H1 (cell line): Measurements from ENCODE around the gene PRLHR. TPM values are rescaled to one million over a fixed set of nuclear protein-coding genes. Genes with fewer than 3 reads are reported as not detected.

Source experiments
- CTCF ChIA-PET: fragments of 300-600 bp; sonication (Branson Sonifier 250); formaldehyde crosslinking; loops from one replicate; lab custom pipeline; 2021; ENCODE audit not compliant: partially characterized antibody; lab: Charles Lee
- POLR2A ChIA-PET: fragments of 300-600 bp; sonication (Branson Sonifier 250); formaldehyde crosslinking; loops from one replicate; lab custom pipeline; 2021; ENCODE audit warnings: inconsistent platforms; ENCODE audit not compliant: partially characterized antibody; lab: Charles Lee
- DNase-seq, 2 experiments: peaks; one replicate each; pipeline versions ENCODE4 v3.0.0 to v3.0.0-alpha.2; 2010 to 2022; ENCODE audit warnings: low spot score in 2 of 2, low read depth in 1 of 2, mixed read lengths in 1 of 2
- FAIRE-seq: peaks from 2 replicates; lab custom pipeline; 2011; peaks lifted over from hg19 to GRCh38; lab: Jason Lieb, UNC
- H2AFZ ChIP-seq: 2 replicates; pipeline ENCODE4 v1.8.1; 2012; ENCODE audit warnings: low read length, inconsistent platforms
- H2AK5ac ChIP-seq: 2 replicates; pipeline ENCODE4 v1.6.1; 2013; ENCODE audit warnings: low read depth, low read length
- H2BK120ac ChIP-seq: replicated peaks from 2 replicates; pipeline ENCODE3; 2013; ENCODE audit warnings: low read depth, low read length, inconsistent platforms
- H2BK12ac ChIP-seq: 2 replicates; pipeline ENCODE4 v1.6.1; 2013; ENCODE audit warnings: low read depth, low read length
- H2BK15ac ChIP-seq: 2 replicates; pipeline ENCODE4 v1.6.1; 2013; ENCODE audit warnings: low read length
- H2BK20ac ChIP-seq: 2 replicates; pipeline ENCODE4 v1.6.1; 2013; ENCODE audit warnings: low read length
- H2BK5ac ChIP-seq: 2 replicates; pipeline ENCODE4 v1.6.1; 2013; ENCODE audit warnings: low read depth, low read length
- H3K14ac ChIP-seq: 2 replicates; pipeline ENCODE4 v1.6.1; 2013; ENCODE audit warnings: inconsistent platforms; ENCODE audit not compliant: insufficient read length
- H3K18ac ChIP-seq: 2 replicates; pipeline ENCODE4 v1.6.1; 2013; ENCODE audit warnings: low read length; ENCODE audit errors: extremely low read depth
- H3K23ac ChIP-seq: 2 replicates; pipeline ENCODE4 v1.6.1; 2013; ENCODE audit warnings: inconsistent platforms; ENCODE audit not compliant: insufficient read length
- H3K23me2 ChIP-seq: 2 replicates; pipeline ENCODE4 v1.6.1; 2013; ENCODE audit warnings: low read depth, low read length
- H3K27ac ChIP-seq: 2 replicates; pipeline ENCODE4 v1.6.1; 2011; ENCODE audit warnings: low read depth, low read length, inconsistent platforms
- H3K27me3 ChIP-seq, 4 experiments: replicated peaks in 1 of 4; 1 replicate in 1 of 4; 2 replicates in 3 of 4; pipeline versions ENCODE4 v1.6.1 to v1.8.1; 2011 to 2013; ENCODE audit warnings: low read length in 3 of 4, mild to moderate bottlenecking in 3 of 4, inconsistent platforms in 2 of 4, mixed read lengths in 2 of 4, moderate library complexity in 1 of 4; ENCODE audit not compliant: control insufficient read depth in 3 of 4, insufficient read depth in 3 of 4; ENCODE audit errors: extremely low read depth in 1 of 4
- H3K36me3 ChIP-seq, 4 experiments: 2 replicates each; pipeline versions ENCODE4 v1.6.1 to v1.8.1; 2011 to 2013; ENCODE audit warnings: mild to moderate bottlenecking in 4 of 4, low read length in 3 of 4, moderate library complexity in 2 of 4, control low read depth in 1 of 4, inconsistent platforms in 1 of 4; ENCODE audit not compliant: insufficient read depth in 4 of 4, control insufficient read depth in 2 of 4
- H3K4ac ChIP-seq: replicated peaks from 2 replicates; pipeline ENCODE3; 2013; ENCODE audit warnings: low read length, low read depth, mixed read lengths, inconsistent platforms; ENCODE audit not compliant: insufficient read length
- H3K4me1 ChIP-seq, 4 experiments: replicated peaks in 1 of 4; 1 replicate in 1 of 4; 2 replicates in 3 of 4; pipeline versions ENCODE4 v1.6.1 to v1.8.1; 2011 to 2013; ENCODE audit warnings: low read length in 3 of 4, inconsistent platforms in 2 of 4, mixed read lengths in 1 of 4; ENCODE audit not compliant: insufficient read depth in 4 of 4, control insufficient read depth in 3 of 4
- H3K4me2 ChIP-seq, 2 experiments: 2 replicates each; pipeline versions ENCODE4 v1.6.1 to v1.8.1; 2011 to 2013; ENCODE audit warnings: low read depth in 2 of 2, low read length in 2 of 2, control low read depth in 1 of 2, inconsistent platforms in 1 of 2, mild to moderate bottlenecking in 1 of 2; ENCODE audit not compliant: insufficient read depth in 1 of 2
- H3K4me3 ChIP-seq, 4 experiments: fragments of 200-600, 300-600 bp in 1 of 4; sonication (generic), shearing (Covaris generic), sonication (Bioruptor Twin) in 1 of 4; 2 replicates each; pipeline versions ENCODE4 v1.5.1 to v1.8.1; 2011 to 2016; ENCODE audit warnings: low read length in 4 of 4, low read depth in 3 of 4, control low read depth in 2 of 4, inconsistent platforms in 2 of 4, mild to moderate bottlenecking in 2 of 4, mixed read lengths in 1 of 4, moderate library complexity in 1 of 4; ENCODE audit not compliant: insufficient read depth in 2 of 4; ENCODE audit errors: extremely low read depth in 1 of 4
- H3K56ac ChIP-seq: replicated peaks from 2 replicates; pipeline ENCODE3; 2013; ENCODE audit warnings: low read depth, mild to moderate bottlenecking, mixed read lengths, low read length, inconsistent platforms; ENCODE audit not compliant: insufficient read length
- H3K79me1 ChIP-seq: 2 replicates; pipeline ENCODE4 v1.6.1; 2013; ENCODE audit warnings: low read depth, low read length, control low read depth
- H3K79me2 ChIP-seq, 2 experiments: 2 replicates each; pipeline versions ENCODE4 v1.6.1 to v1.8.1; 2012 to 2013; ENCODE audit warnings: low read length in 2 of 2, mild to moderate bottlenecking in 2 of 2, inconsistent platforms in 1 of 2; ENCODE audit not compliant: insufficient read depth in 2 of 2, control insufficient read depth in 1 of 2
- H3K9ac ChIP-seq, 4 experiments: replicated peaks in 1 of 4; 1 replicate in 1 of 4; 2 replicates in 3 of 4; pipeline versions ENCODE4 v1.6.1 to v1.8.1; 2011 to 2013; ENCODE audit warnings: low read depth in 3 of 4, low read length in 3 of 4, control low read depth in 2 of 4, mild to moderate bottlenecking in 2 of 4, moderate library complexity in 2 of 4, inconsistent platforms in 1 of 4; ENCODE audit errors: extremely low read depth in 1 of 4
- H3K9me3 ChIP-seq, 2 experiments: 2 replicates each; pipeline versions ENCODE4 v1.6.1 to v1.8.1; 2012 to 2013; ENCODE audit warnings: mild to moderate bottlenecking in 2 of 2, moderate library complexity in 2 of 2, control low read depth in 1 of 2, inconsistent platforms in 1 of 2, low read depth in 1 of 2, low read length in 1 of 2, mixed read lengths in 1 of 2; ENCODE audit not compliant: insufficient read depth in 2 of 2
- H4K20me1 ChIP-seq, 2 experiments: replicated peaks in 1 of 2; 2 replicates each; pipeline versions ENCODE3 to v1.8.1; 2011 to 2013; ENCODE audit warnings: inconsistent platforms in 2 of 2, low read length in 2 of 2, mild to moderate bottlenecking in 1 of 2; ENCODE audit not compliant: insufficient read depth in 2 of 2, control insufficient read depth in 1 of 2
- H4K5ac ChIP-seq: 2 replicates; pipeline ENCODE4 v1.6.1; 2013; ENCODE audit warnings: low read length, low read depth, mixed read lengths, inconsistent platforms; ENCODE audit not compliant: insufficient read length
- H4K8ac ChIP-seq: 2 replicates; pipeline ENCODE4 v1.8.0; 2013; ENCODE audit warnings: mild to moderate bottlenecking, moderate library complexity, low read length, inconsistent platforms; ENCODE audit not compliant: insufficient read depth; ENCODE audit errors: extremely low read depth
- H4K91ac ChIP-seq: replicated peaks from 2 replicates; pipeline ENCODE3; 2013; ENCODE audit warnings: low read length, mixed read lengths, inconsistent platforms; ENCODE audit not compliant: insufficient read length
- BRCA1 ChIP-seq: IDR thresholded peaks from 2 replicates; pipeline ENCODE4 v1.6.1; 2012; ENCODE audit warnings: low read depth, low read length, improper control_type of control experiment
- GABPA ChIP-seq: IDR thresholded peaks from 2 replicates; pipeline ENCODE4 v1.6.1; 2011; ENCODE audit warnings: mild to moderate bottlenecking, low read length, moderate library complexity, borderline replicate concordance; ENCODE audit not compliant: insufficient read depth
- KDM1A ChIP-seq: fragments of 200-600, 300-600 bp; sonication (generic); IDR thresholded peaks from 2 replicates; pipeline ENCODE4 v1.7.1; 2016; ENCODE audit warnings: mild to moderate bottlenecking, low read length, borderline replicate concordance
- POLR2A ChIP-seq, 2 experiments: IDR thresholded peaks; 1 replicate in 1 of 2; 2 replicates in 1 of 2; pipeline ENCODE4 v1.6.1; 2011; ENCODE audit warnings: low read depth in 2 of 2, low read length in 2 of 2, mild to moderate bottlenecking in 2 of 2; ENCODE audit errors: control extremely low read depth in 1 of 2
- RBBP5 ChIP-seq: IDR thresholded peaks from 2 replicates; pipeline ENCODE4 v1.7.1; 2012; ENCODE audit warnings: low read depth, mild to moderate bottlenecking, inconsistent platforms, low read length, moderate library complexity, borderline replicate concordance
- SIN3A ChIP-seq, 2 experiments: IDR thresholded peaks in 1 of 2; conservative IDR thresholded peaks in 1 of 2; 2 replicates each; pipeline ENCODE4 v1.6.1; 2011 to 2012; ENCODE audit warnings: low read length in 2 of 2, improper control_type of control experiment in 1 of 2, low read depth in 1 of 2, mild to moderate bottlenecking in 1 of 2
- SP1 ChIP-seq: IDR thresholded peaks from 2 replicates; pipeline ENCODE4 v1.6.1; 2011; ENCODE audit warnings: low read depth, low read length
- SP2 ChIP-seq: IDR thresholded peaks from 2 replicates; pipeline ENCODE4 v1.6.1; 2012; ENCODE audit warnings: mild to moderate bottlenecking, low read length, inconsistent platforms
- SP4 ChIP-seq: IDR thresholded peaks from 2 replicates; pipeline ENCODE4 v1.6.1; 2012; ENCODE audit warnings: low read length, inconsistent platforms
- TAF1 ChIP-seq: IDR thresholded peaks from 2 replicates; pipeline ENCODE4 v1.6.1; 2011; ENCODE audit warnings: mild to moderate bottlenecking, low read depth, low read length
- YY1 ChIP-seq: IDR thresholded peaks from 2 replicates; pipeline ENCODE4 v1.6.1; 2011; ENCODE audit warnings: low read depth, mild to moderate bottlenecking, low read length
- WGBS, 2 experiments: shearing (Covaris generic) in 1 of 2; methylation state at CpG; one replicate each; pipeline versions ENCODE4 v1.1.6 to v1.1.7; 2013 to 2015; ENCODE audit warnings: low lambda C conversion rate in 2 of 2, mixed read lengths in 2 of 2, inconsistent platforms in 1 of 2, low coverage in 1 of 2, missing lambda C conversion rate in 1 of 2; ENCODE audit not compliant: insufficient replicate concordance in 2 of 2, insufficient coverage in 1 of 2, insufficient read length in 1 of 2; ENCODE audit errors: extremely low coverage in 1 of 2, missing lambda C conversion rate in 1 of 2; 5-methylcytosine and 5-hydroxymethylcytosine counted together
- polyA plus RNA-seq, 7 experiments: library from polyadenylated mRNA; depleted of rRNA in 3 of 7; stranded (reverse) in 5 of 7; unstranded in 2 of 7; fragments of >200 nt in 5 of 7; fragments of 200-250 nt in 2 of 7; gene quantifications; 1 replicate in 5 of 7; 2 replicates in 1 of 7; 4 replicates in 1 of 7; pipeline versions ENCODE4 v1.2.1 to v1.2.3, GENCODE V29; 2011 to 2013; ENCODE audit warnings: missing spikeins in 2 of 7, mixed read lengths in 2 of 7
- total RNA-seq: library from RNA; stranded (reverse); fragmentation: NEBNext Ultra II Directional; extraction: Animal tissue kit (Norgen Biotek cat#: 25700); gene quantifications from 2 replicates; pipeline ENCODE4 v1.2.1, GENCODE V29; 2021
- TF ChIP-seq, protein P1 (sequence below): IDR thresholded peaks from 2 replicates; pipeline ENCODE4 v1.6.1; 2012; ENCODE audit warnings: inconsistent platforms

Gene PRLHR
- total and polyA plus RNA-seq, 2 of the 8 experiments (the other 6 are each of a cell fraction or from before 2014, with no cell fraction given): not detected

DNA sequence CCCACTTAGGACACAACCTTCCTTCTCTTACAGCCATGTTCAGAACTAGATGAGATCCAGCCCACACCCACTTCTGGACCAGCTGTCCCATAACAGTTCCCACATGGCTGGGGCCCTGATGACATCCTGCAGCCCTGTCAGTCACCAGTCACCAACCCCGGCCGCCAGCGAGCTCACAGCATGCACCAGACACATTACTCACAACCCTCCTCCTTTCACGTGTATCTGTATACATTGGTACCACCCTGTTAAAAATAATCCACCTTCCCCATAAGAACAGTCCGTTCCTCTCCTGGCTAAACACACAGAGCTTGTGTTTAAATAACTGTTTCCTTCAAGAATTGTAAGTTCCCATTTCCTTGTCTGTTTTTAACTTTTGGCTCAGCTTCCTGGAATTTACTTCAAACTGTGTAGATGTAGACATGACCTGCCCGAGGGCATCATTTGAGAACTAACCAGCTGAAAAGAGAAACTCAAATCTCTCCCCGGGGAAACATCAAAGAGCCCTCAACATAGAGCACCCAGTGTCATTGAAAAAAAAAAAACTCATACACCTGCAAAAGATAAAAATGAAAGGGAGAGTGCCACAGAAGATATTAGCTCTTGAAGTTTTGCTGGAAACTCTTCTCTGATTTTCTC is 26.0 kb upstream of the PRLHR start:
- H2BK120ac ChIP-seq: no peak overlapping the region
- CTCF ChIA-PET: interaction anchor here (1.3 kb wide), 2 partner anchors 13 to 52 kb away, joined by 3 to 5 read pairs; no protein-coding TSS in a partner anchor
- no peak overlapping the region for H4K91ac ChIP-seq
- H2BK20ac ChIP-seq: no peak overlapping the region
- H3K79me1 ChIP-seq: no peaks in the 10 kb centered on the region
- H4K8ac ChIP-seq: no peak overlapping the region
- H2AK5ac ChIP-seq: no peak overlapping the region
- H3K27me3 ChIP-seq: no peaks in the 10 kb centered on the region
- H3K9me3 ChIP-seq: no peaks in the 10 kb centered on the region
- FAIRE-seq: no peak
- no peak overlapping the region for H2BK12ac ChIP-seq
- H3K23me2 ChIP-seq: no peaks in the 10 kb centered on the region
- no peak for DNase-seq
- H2BK5ac ChIP-seq: no peak overlapping the region
- no peaks in the 10 kb centered on the region for H3K79me2 ChIP-seq
- H3K4ac ChIP-seq: no peak overlapping the region
- H4K20me1 ChIP-seq: no peaks in the 10 kb centered on the region
- no peak overlapping the region for H3K9ac ChIP-seq
- no peak overlapping the region for H4K5ac ChIP-seq
- H3K56ac ChIP-seq: no peak overlapping the region
- H3K27ac ChIP-seq: no peak overlapping the region
- no peak overlapping the region for H3K23ac ChIP-seq
- H3K36me3 ChIP-seq: no peaks in the 10 kb centered on the region
- no peak overlapping the region for H2BK15ac ChIP-seq
- WGBS, 2 experiments: 88% methylated on average over 7 of the region's 7 CpGs; no CpG with 5 or more reads in 1 of the 2 experiments
- H3K4me3 ChIP-seq: no peak overlapping the region
- TF ChIP-seq KDM1A (no peak), RBBP5 (no peak), GABPA (no peak), SIN3A (conservative IDR thresholded peaks at IDR 0.05 in 1 of 2, IDR thresholded peaks at IDR 0.05 in 1 of 2; ENCODE audit: low read depth in 1 of 2, low read length in 2 of 2) (no peak), TAF1 (no peak), POLR2A (IDR thresholded peaks at IDR 0.05; ENCODE audit: control extremely low read depth in 1 of 2, low read depth in 2 of 2, low read length in 2 of 2) (no peak), SP2 (no peak), BRCA1 (no peak), YY1 (no peak), SP1 (no peak), SP4 (no peak)
- TF ChIP-seq, protein P1, sequence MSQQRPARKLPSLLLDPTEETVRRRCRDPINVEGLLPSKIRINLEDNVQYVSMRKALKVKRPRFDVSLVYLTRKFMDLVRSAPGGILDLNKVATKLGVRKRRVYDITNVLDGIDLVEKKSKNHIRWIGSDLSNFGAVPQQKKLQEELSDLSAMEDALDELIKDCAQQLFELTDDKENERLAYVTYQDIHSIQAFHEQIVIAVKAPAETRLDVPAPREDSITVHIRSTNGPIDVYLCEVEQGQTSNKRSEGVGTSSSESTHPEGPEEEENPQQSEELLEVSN: no peak
- no peak overlapping the region for H2AFZ ChIP-seq
- H3K4me1 ChIP-seq: peaks cover 0 to 4% (median 3%) of the 10 kb centered on the region in 4 experiments; a peak in 2 of 7 replicates
- no peak overlapping the region for H3K18ac ChIP-seq
- H3K14ac ChIP-seq: no peak overlapping the region
- POLR2A ChIA-PET: no interaction called here
- no peak overlapping the region for H3K4me2 ChIP-seq
